Stromal cell of bone marrow (primary cell): Measurements from ENCODE around the gene TMEM107.

Experiments
- DNase-seq: peaks from one replicate; pipeline ENCODE4 v3.0.0-alpha.2; 2012; ENCODE audit warnings: low read depth

TMEM107 gene

GRCh38 chr17:8137645-8138373 is 38.4 kb downstream of the TMEM107 start:
- DNase-seq = no peak

GRCh38 chr17:8133941-8134340 is 42.2 kb downstream of the TMEM107 start:
- no peak for DNase-seq

GRCh38 chr17:8133399-8133798 is 42.8 kb downstream of the TMEM107 start:
- no peak for DNase-seq

GRCh38 chr17:8131844-8132441 is 44.2 kb downstream of the TMEM107 start:
- no peak for DNase-seq

GRCh38 chr17:8128125-8128784 is 47.9 kb downstream of the TMEM107 start:
- DNase-seq = no peak

- DNase-seq = no peak
These were observed 49.6 kb downstream of the TMEM107 start for GRCh38 chr17:8126491-8127066.

- DNase-seq = no peak
These were observed 50.2 kb downstream of the TMEM107 start for GRCh38 chr17:8125947-8126490.

- DNase-seq = no peak
These were observed 50.8 kb downstream of the TMEM107 start for GRCh38 chr17:8125154-8125946.

- no peak for DNase-seq
These were observed 51.6 kb downstream of the TMEM107 start for GRCh38 chr17:8124350-8125153.

- no peak for DNase-seq
These were observed 52.4 kb downstream of the TMEM107 start, which contains the start of gene HES7 for GRCh38 chr17:8123695-8124349. Gene HES7, minus strand, starts transcription at chr17:8124106. Its CDS starts 22 bp downstream, at chr17:8124084.

GRCh38 chr17:8122924-8123694 is 53.1 kb downstream of the TMEM107 start:
- no peak for DNase-seq
